ENCODE data around the gene RCOR1. TPM values are rescaled to one million over a fixed set of nuclear protein-coding genes. Genes with fewer than 3 reads are reported as not detected.
A peak's percentile ranks its signal among the peaks of the same experiment; 100 is the strongest.

Gene RCOR1
- total and polyA plus RNA-seq, 2 experiments from 2014 or later = 9.9 to 30.2 TPM

DNA sequence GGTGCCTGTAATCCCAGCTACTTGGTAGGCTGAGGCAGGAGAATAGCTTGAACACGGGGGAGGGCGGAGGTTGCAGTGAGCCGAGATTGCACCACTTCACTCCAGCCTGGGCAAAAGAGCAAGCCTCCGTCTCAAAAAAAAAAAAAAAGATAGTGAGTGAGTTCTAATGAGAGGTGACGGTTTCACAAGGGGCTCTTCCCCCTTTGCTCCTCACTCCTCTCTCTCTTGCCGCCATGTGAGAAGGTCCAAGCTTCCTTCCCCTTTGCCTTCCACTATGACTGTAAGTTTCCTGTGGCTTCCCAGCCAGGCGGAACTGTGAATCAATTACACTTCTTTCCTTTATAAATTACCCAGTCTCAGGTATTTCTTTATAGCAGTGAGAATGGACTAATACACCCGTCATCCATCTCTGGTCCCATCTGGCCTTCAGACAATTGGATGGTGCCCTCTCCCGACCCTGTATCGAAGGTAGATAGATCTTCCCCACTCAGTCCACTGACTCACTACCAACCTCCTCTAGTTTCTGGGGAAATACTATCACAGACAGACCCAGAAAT is 27.0 kb upstream of the RCOR1 start:
- Histone ChIP-seq H3K9me2 (replicated peaks; ENCODE audit: insufficient read depth) (no peaks in the 10 kb centered on the region), H3K4me1 (ENCODE audit: insufficient read depth) (peaks cover 4% of the 10 kb centered on the region), H2AFZ (no peak overlapping the region), H3K4me3 (no peak overlapping the region), H3K36me3 (replicated peaks; ENCODE audit: insufficient read depth, low read depth) (no peaks in the 10 kb centered on the region), H3K79me2 (no peaks in the 10 kb centered on the region), H4K20me1 (ENCODE audit: insufficient read depth, poor library complexity, severe bottlenecking) (no peaks in the 10 kb centered on the region), H3K27ac (no peak overlapping the region), H3K4me2 (no peak overlapping the region), H3K27me3 (no peaks in the 10 kb centered on the region), H3K9me3 (ENCODE audit: low read depth) (no peaks in the 10 kb centered on the region)
- DNase-seq (ENCODE audit: low spot score) = no peak
- no peak for TF ChIP-seq EZH2 (IDR thresholded peaks at IDR 0.05; ENCODE audit: borderline replicate concordance)
- TF ChIP-seq, protein P1, sequence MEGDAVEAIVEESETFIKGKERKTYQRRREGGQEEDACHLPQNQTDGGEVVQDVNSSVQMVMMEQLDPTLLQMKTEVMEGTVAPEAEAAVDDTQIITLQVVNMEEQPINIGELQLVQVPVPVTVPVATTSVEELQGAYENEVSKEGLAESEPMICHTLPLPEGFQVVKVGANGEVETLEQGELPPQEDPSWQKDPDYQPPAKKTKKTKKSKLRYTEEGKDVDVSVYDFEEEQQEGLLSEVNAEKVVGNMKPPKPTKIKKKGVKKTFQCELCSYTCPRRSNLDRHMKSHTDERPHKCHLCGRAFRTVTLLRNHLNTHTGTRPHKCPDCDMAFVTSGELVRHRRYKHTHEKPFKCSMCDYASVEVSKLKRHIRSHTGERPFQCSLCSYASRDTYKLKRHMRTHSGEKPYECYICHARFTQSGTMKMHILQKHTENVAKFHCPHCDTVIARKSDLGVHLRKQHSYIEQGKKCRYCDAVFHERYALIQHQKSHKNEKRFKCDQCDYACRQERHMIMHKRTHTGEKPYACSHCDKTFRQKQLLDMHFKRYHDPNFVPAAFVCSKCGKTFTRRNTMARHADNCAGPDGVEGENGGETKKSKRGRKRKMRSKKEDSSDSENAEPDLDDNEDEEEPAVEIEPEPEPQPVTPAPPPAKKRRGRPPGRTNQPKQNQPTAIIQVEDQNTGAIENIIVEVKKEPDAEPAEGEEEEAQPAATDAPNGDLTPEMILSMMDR (IDR thresholded peaks at IDR 0.05; ENCODE audit: poor library complexity) = no peak
- TF ChIP-seq EZH2phosphoT487 (IDR thresholded peaks at IDR 0.05; ENCODE audit: low read depth, severe bottlenecking, unreplicated experiment) = no peak
- 75% methylated on average over 10 of the region's 10 CpGs for WGBS (ENCODE audit: low lambda C conversion rate, missing lambda C conversion rate)

DNA sequence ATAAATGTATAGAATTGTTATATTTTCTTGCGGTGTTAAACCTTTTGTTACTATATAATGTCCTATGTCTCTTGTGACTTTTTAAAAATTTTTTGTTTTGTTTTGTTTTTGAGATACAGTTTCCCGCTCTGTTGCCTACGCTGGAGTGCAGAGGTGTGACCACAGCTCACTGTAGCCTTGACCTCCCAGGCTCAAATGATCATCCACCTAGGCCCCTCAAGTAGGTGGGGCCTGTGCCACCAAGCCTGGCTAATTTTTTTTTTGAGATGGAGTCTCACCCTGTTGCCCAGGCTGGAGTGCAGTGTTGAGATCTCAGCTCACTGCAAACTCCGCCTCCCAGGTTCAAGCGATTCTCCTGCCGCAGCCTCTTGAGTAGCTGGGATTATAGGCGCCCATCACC is 26.5 kb upstream of the RCOR1 start:
- H3K9me3 ChIP-seq (ENCODE audit: low read depth) = no peaks in the 10 kb centered on the region
- WGBS (ENCODE audit: low lambda C conversion rate, missing lambda C conversion rate) = 98% methylated on average over 7 of the region's 7 CpGs

DNA sequence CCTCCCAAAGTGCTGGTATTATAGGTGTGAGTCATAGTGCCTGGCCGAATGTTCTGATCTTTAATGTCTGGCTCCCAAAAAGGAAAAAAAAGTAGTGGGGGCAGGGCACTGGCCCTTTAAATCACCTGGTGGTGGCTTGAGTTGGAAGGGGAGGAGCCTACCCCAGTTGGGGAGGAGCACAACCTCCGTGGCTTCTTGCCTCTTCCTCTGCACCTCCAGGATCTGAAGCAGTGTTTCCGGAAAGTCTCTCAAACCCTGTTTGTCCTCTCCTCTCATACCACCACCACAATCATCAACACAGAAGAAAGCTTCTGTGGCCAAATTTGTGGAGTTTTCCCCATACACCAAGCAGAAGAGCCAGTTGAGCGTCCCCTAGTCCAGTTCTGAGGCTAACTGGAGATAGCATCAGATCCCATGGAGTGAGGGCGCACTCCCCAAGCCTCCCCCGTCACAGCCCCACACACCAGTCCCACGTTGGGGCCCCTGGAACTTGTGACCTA is 24.3 kb upstream of the RCOR1 start:
- H3K79me2 ChIP-seq = no peaks in the 10 kb centered on the region
- no peaks in the 10 kb centered on the region for H3K27me3 ChIP-seq
- peak; percentile 65 for DNase-seq (ENCODE audit: low spot score)
- H3K27ac ChIP-seq = peak overlapping the region; percentile 60
- WGBS (ENCODE audit: low lambda C conversion rate, missing lambda C conversion rate) = 52% methylated on average over 7 of the region's 7 CpGs
- H3K4me2 ChIP-seq = peak overlapping the region; percentile 63
- H3K36me3 ChIP-seq (replicated peaks; ENCODE audit: insufficient read depth, low read depth) = no peaks in the 10 kb centered on the region
- TF ChIP-seq, protein P1 (IDR thresholded peaks at IDR 0.05; ENCODE audit: poor library complexity) = no peak
- TF ChIP-seq EZH2phosphoT487 (IDR thresholded peaks at IDR 0.05; ENCODE audit: low read depth, severe bottlenecking, unreplicated experiment) = no peak
- no peak for TF ChIP-seq EZH2 (IDR thresholded peaks at IDR 0.05; ENCODE audit: borderline replicate concordance)
- no peaks in the 10 kb centered on the region for H4K20me1 ChIP-seq (ENCODE audit: insufficient read depth, poor library complexity, severe bottlenecking)
- peak overlapping the region; percentile 57 for H2AFZ ChIP-seq
- no peak overlapping the region for H3K4me3 ChIP-seq
- no peaks in the 10 kb centered on the region for H3K9me3 ChIP-seq (ENCODE audit: low read depth)
- peaks cover 4% of the 10 kb centered on the region for H3K4me1 ChIP-seq (ENCODE audit: insufficient read depth)
- H3K9me2 ChIP-seq (replicated peaks; ENCODE audit: insufficient read depth) = no peaks in the 10 kb centered on the region

More for the DNA sequence above, 26.5 kb upstream of the RCOR1 start:
- H3K4me2 ChIP-seq = no peak overlapping the region
- no peaks in the 10 kb centered on the region for H3K79me2 ChIP-seq
- H3K9me2 ChIP-seq (replicated peaks; ENCODE audit: insufficient read depth) = no peaks in the 10 kb centered on the region
- H3K27me3 ChIP-seq = no peaks in the 10 kb centered on the region
- DNase-seq (ENCODE audit: low spot score) = no peak
- peaks cover 4% of the 10 kb centered on the region for H3K4me1 ChIP-seq (ENCODE audit: insufficient read depth)
- TF ChIP-seq EZH2 (IDR thresholded peaks at IDR 0.05; ENCODE audit: borderline replicate concordance) (no peak), EZH2phosphoT487 (IDR thresholded peaks at IDR 0.05; ENCODE audit: low read depth, severe bottlenecking, unreplicated experiment) (no peak)
- TF ChIP-seq, protein P1 (IDR thresholded peaks at IDR 0.05; ENCODE audit: poor library complexity) = no peak
- no peak overlapping the region for H3K4me3 ChIP-seq
- no peaks in the 10 kb centered on the region for H3K36me3 ChIP-seq (replicated peaks; ENCODE audit: insufficient read depth, low read depth)
- H2AFZ ChIP-seq = no peak overlapping the region
- no peaks in the 10 kb centered on the region for H4K20me1 ChIP-seq (ENCODE audit: insufficient read depth, poor library complexity, severe bottlenecking)
- no peak overlapping the region for H3K27ac ChIP-seq

Data from hepatocyte (in vitro differentiated cells).